Rectal smooth muscle tissue (tissue), 1 donor: ENCODE results near the gene CELA2A.
"Not testable (repeated sequence)": the region's sequence is repeated elsewhere in the genome, so short reads cannot be mapped to it uniquely, and the experiment has no call there.

Experiments
- H3K27ac ChIP-seq: one replicate; pipeline ENCODE4 v1.7.0; 2013; ENCODE audit warnings: low read depth, low read length, inconsistent platforms
- H3K27me3 ChIP-seq: one replicate; pipeline ENCODE4 v1.7.0; 2013; ENCODE audit warnings: low read length; ENCODE audit not compliant: control insufficient read depth, insufficient read depth
- H3K36me3 ChIP-seq: one replicate; pipeline ENCODE4 v1.7.0; 2013; ENCODE audit warnings: low read length; ENCODE audit not compliant: control insufficient read depth, insufficient read depth
- H3K4me1 ChIP-seq: one replicate; pipeline ENCODE4 v1.7.0; 2013; ENCODE audit warnings: low read length; ENCODE audit not compliant: control insufficient read depth, insufficient read depth
- H3K4me3 ChIP-seq: one replicate; pipeline ENCODE4 v1.7.0; 2013; ENCODE audit warnings: low read length
- H3K9ac ChIP-seq: one replicate; pipeline ENCODE4 v1.7.0; 2013; ENCODE audit warnings: low read length

CELA2A gene

DNA sequence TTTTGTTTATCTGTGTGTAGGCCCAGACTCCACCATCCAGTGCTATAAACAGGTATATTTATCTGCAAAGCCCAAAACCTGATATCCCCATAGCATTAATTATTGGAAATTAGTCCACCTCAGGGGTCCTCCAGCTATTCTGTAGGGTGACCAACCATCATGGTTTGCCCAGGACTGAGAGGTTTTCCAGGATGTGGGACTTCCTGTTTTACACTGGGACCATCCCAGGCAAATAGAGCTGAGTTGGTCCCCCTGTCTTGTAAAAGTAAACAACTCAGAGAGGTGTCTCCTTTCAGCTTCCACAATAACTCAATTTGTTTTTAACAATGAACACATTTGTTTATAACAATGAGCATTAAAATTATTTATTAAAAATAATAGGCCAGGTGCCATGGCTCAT, 11.6 kb downstream of the CELA2A start:
- H3K27ac ChIP-seq: no peak overlapping the region
- H3K27me3 ChIP-seq: no peaks in the 10 kb centered on the region
- no peak overlapping the region for H3K4me3 ChIP-seq
- no peaks in the 10 kb centered on the region for H3K36me3 ChIP-seq
- H3K4me1 ChIP-seq: no peaks in the 10 kb centered on the region
- H3K9ac ChIP-seq: no peak overlapping the region

DNA sequence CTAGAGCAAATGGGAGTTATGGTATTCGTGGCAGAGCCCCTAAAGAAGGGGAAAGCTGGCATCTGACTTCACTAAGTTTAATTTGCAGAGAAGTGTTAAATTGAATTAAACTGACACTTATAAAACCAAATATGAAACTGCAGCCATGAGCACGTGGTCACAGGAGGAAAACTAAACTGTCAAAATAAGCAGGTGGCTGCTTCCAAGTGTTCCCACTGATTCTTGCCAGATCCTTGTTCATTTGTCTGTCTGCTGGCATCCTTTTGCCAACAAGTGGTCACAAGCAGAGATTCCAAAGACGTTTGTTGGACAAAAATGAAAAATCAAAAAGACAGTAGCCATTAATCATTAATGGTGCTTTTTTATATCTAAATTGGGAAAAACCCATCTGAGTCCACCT, 12.8 kb downstream of the CELA2A start:
- H3K9ac ChIP-seq: no peak overlapping the region
- H3K27me3 ChIP-seq: no peaks in the 10 kb centered on the region
- no peak overlapping the region for H3K4me3 ChIP-seq
- no peaks in the 10 kb centered on the region for H3K4me1 ChIP-seq
- no peaks in the 10 kb centered on the region for H3K36me3 ChIP-seq
- no peak overlapping the region for H3K27ac ChIP-seq

DNA sequence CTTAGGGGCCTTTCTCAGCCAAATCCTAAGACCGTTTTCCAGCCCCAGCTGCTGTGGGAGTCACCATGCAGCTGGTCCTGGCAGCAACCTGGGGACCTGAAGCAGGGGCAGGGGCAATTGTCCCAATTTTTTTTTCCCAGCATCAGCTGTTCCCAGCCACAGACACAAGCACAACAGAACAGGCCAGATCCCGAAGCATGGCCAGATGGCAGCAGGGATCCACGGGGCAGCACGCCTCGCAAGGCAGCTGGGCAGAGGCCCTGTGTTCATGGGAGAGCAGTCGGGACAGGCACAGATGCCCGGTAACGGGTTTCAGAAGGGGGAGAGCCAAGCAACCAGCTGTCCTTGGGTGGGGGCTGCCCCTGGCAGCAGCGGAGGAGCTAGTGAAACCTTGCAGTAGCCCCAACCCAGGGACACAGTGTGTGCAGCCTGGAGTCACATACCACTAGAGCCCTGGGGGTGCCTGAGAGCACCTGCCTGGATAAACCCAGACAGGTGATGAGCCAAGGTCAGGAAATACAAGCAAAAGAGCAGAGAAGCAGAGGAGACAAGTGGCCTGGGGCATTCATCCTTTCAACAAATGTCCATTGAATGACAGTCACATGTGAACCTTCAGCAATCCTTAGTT, 13.4 kb downstream of the CELA2A start:
- not testable (repeated sequence) for H3K4me3 ChIP-seq, H3K9ac ChIP-seq, H3K4me1 ChIP-seq, H3K27me3 ChIP-seq, H3K36me3 ChIP-seq, H3K27ac ChIP-seq

DNA sequence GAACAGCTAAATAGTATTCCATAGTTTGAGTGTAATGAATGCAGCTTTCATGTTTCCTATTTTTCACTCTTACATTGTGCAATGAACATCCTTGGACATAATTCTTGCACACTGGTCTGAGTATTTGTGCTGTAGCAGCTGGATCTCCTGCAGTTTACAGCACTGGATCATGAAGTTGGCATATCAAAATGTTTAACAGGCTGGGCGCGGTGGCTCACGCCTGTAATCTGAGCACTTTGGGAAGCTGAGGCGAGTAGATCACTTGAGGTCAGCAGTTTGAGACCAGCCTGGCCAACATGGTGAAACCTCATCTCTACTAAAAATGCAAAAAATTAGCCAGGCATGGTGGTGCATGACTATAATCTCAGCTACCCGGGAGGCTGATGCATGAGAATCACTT, 14.5 kb downstream of the CELA2A start:
- H3K9ac ChIP-seq, H3K4me1 ChIP-seq, H3K27ac ChIP-seq, H3K4me3 ChIP-seq, H3K36me3 ChIP-seq, H3K27me3 ChIP-seq: not testable (repeated sequence)

DNA sequence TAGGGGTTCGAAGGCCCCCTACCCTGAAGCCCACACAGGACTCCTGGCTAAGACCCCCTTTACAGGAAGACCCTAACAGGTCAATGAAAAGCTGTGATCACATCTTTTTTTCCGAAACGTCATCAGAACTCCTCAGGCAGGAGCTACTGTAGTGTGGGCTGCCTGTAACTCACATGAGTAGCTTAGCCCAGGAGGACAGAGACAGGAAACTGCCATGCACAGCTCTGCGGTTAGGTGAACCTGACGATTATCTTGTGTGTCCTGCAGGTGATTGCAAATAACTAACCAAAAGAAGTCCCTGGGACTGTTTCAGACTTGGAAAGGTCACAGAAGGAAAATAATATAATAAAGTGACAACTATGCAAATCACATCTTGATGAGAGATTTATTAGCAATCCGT, 15.2 kb downstream of the CELA2A start:
- not testable (repeated sequence) for H3K4me1 ChIP-seq

DNA sequence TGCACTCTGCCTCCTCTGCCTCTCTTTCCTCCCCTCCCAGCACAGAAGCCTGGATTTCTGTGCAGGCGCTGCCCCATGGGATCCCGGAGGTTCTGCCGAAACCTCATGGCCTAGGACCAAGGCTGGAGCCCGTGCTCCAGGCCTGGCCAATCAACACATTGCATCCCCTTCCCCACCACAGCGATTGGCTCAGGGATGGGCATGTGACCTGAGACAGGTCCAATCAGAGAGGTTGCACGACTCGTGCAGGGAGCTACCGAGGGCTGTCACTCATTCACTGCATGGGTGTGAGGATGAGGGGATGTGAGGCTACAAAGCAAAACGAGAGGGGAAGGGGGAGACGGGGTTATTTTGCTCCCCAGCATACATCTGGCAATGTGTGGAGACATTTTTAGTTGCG, 16.1 kb downstream of the CELA2A start:
- Histone ChIP-seq H3K27me3 (no peaks in the 10 kb centered on the region), H3K4me3 (no peak overlapping the region), H3K9ac (no peak overlapping the region), H3K27ac (no peak overlapping the region), H3K4me1 (no peaks in the 10 kb centered on the region), H3K36me3 (no peaks in the 10 kb centered on the region)

More for the DNA sequence above, 15.2 kb downstream of the CELA2A start:
- H3K27me3 ChIP-seq, H3K4me3 ChIP-seq, H3K36me3 ChIP-seq, H3K9ac ChIP-seq, H3K27ac ChIP-seq: not testable (repeated sequence)

DNA sequence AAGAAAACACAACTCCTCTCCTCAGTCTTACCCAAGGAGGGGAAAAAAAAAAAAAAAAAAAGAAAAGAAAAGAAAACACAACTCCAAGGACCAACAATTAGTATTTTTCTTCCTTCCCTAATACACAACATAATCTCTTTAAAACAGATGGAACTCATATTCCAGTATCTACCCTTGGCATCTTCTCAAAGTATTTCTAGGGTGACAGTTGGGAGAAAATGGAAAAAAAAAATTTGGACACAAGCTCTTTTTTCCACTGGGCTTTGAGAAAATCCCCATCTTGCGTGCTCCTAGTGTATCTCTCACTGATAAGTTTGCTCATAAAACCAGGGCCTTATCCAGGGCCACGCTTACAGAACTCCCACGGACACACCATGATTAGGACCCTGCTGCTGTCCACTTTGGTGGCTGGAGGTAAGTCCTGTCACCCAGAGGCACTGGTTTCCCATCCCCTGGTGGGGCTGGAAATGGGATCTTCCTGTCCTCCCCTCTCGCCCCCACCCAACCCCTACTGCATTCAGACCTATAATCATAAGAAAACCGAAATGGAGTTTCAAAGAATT, 19.3 kb downstream of the CELA2A start, which contains the start of gene CELA2B:
Gene CELA2B (plus strand): TSS at position 353 of the 563 bp plus-strand sequence. CDS start 22 bp downstream, at position 375.
- no peak within 1 kb of the TSS for H3K9ac ChIP-seq
- no peaks in the 10 kb centered on the region for H3K36me3 ChIP-seq
- no peaks in the 10 kb centered on the region for H3K4me1 ChIP-seq
- H3K27me3 ChIP-seq: no peaks in the 10 kb centered on the region
- H3K4me3 ChIP-seq: no peak within 1 kb of the TSS
- H3K27ac ChIP-seq: no peak within 1 kb of the TSS

DNA sequence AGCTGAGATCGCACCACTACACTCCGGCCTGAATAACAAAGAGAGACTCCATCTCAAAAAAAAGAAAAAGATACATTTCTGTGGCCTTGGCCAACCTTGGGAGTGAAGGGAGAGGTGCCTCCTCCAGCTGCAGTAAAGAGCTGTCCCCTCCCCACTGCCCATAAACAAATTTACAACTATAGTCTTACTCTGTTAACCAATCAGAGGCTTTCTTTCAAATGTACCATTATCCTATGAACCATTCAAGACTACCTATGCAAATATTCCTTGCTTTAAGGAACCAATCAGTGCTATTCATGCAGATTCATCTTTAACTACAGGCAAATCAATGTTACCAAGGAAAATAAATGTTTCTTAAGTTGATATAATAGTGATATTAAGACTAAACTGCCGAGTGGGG, 20.4 kb downstream of the CELA2A start:
- no peak overlapping the region for H3K4me3 ChIP-seq
- H3K27me3 ChIP-seq: no peaks in the 10 kb centered on the region
- H3K9ac ChIP-seq: no peak overlapping the region
- H3K27ac ChIP-seq: no peak overlapping the region
- H3K4me1 ChIP-seq: no peaks in the 10 kb centered on the region
- H3K36me3 ChIP-seq: no peaks in the 10 kb centered on the region

DNA sequence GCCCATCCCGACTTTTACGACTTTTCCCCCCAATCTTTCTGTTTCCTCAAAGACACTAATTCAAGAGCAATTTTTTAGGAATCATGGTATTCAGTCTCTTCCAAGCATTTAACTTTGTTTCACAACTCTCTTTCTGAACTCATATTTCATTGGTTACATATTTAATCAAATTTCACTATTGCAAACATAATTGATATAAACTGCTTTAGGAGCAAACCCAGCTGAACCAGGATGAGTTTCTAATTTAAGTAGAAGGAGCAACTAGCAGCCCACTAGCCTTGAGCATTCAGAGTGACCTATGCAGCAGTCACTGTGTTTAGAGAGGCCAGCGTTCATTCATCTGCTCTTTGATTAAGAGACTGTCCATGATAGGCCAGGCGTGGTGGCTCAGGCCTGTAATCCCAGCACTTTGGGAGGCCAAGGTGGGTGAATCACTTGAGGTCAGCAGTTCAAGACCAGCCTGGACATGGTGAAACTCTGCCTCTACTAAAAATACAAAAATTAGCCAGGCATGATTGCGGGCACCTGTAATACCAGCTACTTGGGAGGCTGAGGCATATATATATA, 21.2 kb downstream of the CELA2A start:
- H3K9ac ChIP-seq: no peak overlapping the region
- no peaks in the 10 kb centered on the region for H3K36me3 ChIP-seq
- H3K27ac ChIP-seq: no peak overlapping the region
- H3K4me1 ChIP-seq: no peaks in the 10 kb centered on the region
- no peak overlapping the region for H3K4me3 ChIP-seq
- H3K27me3 ChIP-seq: no peaks in the 10 kb centered on the region

DNA sequence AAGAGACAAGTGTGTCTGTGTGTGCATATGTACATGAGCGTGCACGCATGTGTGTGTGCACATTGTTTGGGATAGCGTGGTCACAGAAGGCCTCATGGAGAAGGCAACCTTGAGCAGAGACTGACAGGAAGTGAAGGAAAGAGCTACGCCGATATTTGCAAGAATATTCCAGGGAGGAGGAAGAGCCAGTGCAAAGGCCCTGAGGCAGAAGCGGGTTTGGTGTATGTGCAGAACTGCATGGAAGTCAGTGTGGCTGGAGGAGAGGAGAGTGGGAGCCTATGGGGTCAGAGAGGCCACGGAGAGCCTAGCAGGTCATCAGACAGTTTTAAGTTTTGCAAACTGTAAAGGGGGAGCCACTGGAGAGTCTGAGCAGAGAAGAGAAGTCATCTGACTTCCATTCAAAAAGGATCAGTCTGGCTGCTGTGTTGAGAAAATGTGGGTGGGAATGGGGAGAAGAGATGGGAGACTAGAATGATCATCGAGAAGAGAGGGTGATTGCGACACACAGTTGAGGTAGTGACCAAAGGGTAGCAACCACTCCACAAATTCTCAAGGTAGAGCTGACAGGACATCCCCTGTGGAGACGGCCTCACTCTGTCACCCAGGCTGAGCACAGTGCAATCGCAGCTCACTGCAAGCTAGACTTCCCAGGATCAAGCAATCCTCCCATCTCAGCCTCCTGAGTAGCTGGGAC, 23.3 kb downstream of the CELA2A start:
- H3K9ac ChIP-seq: no peak overlapping the region
- H3K27me3 ChIP-seq: no peaks in the 10 kb centered on the region
- H3K4me3 ChIP-seq: no peak overlapping the region
- H3K27ac ChIP-seq: no peak overlapping the region
- H3K36me3 ChIP-seq: no peaks in the 10 kb centered on the region
- H3K4me1 ChIP-seq: no peaks in the 10 kb centered on the region

DNA sequence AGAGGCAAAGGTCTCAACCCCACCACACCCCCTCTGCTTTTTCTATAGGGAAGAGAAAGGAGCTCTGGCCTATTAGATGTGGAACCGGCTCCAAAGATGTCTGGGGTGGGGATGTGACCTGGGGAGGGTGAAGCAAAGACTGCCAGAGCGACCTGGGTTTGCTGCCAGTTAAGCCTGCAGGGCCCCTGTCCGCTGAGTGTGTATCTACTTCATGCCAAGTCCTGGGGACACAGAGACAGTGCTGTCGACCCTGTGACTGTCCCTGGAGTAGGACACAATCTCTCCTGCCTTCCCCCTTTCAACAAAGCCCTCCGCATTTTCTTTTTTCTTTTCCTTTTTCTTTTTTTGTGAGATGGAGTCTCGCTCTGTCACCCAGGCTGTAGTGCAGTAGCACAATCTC, 25.9 kb downstream of the CELA2A start:
- not testable (repeated sequence) for H3K36me3 ChIP-seq, H3K4me3 ChIP-seq, H3K27me3 ChIP-seq, H3K4me1 ChIP-seq, H3K27ac ChIP-seq, H3K9ac ChIP-seq

DNA sequence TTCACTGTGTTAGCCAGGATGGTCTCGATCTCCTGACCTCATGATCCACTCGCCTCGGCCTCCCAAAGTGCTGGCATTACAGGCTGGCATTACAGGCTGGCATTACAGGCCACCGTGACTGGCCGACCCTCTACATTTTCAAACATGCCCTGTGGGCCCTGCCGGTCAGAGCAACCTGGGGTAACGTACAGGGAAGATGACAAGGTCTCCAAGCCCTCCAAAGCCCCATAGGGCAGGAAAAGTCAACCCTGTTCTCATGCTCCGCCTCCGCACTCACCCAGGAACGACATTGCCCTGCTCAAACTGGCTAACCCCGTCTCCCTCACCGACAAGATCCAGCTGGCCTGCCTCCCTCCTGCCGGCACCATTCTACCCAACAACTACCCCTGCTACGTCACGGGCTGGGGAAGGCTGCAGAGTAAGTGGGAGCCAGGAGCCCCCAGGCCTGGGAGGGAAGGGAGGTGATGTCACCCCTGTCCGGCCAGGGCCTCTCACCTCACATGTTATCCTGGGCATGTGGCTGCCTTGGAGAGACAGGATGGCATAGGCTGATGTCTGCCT, 26.5 kb downstream of the CELA2A start:
- not testable (repeated sequence) for H3K4me3 ChIP-seq, H3K27me3 ChIP-seq, H3K4me1 ChIP-seq, H3K36me3 ChIP-seq, H3K9ac ChIP-seq, H3K27ac ChIP-seq
